Sciatic nerve (tissue), 2 donors: ENCODE results near the gene AGO3. TPM values are rescaled to one million over a fixed set of nuclear protein-coding genes. Genes with fewer than 3 reads are reported as not detected.

Source experiments
- ATAC-seq: fragments of 200-7000 bp; cut with Tn5 transposase; one replicate; pipeline ENCODE4 v1.9.1; 2020; ENCODE audit warnings: mild to moderate bottlenecking, moderate library complexity
- DNase-seq: peaks from one replicate; pipeline ENCODE4 v3.0.0-alpha.2; 2020; ENCODE audit warnings: low spot score
- intact Hi-C: fragments of 100-400 bp; cut with DNase I; formaldehyde crosslinking; loops from one replicate; pipeline ENCODE4 v1.14.2; 2022
- total RNA-seq: library from RNA; stranded (reverse); fragmentation: NEBNext Ultra II Directional; extraction: Animal tissue kit (Norgen Biotek cat#: 25700); gene quantifications from one replicate; pipeline ENCODE4 v1.2.1, GENCODE V29; 2021
- donor health status: DM: no; HTN: no; CAD: no.
- donor health status: DM: no; HTN: no; CAD: no.

AGO3 gene
- total RNA-seq, 1 donor from 2014 or later = 55.1 TPM

- DNase-seq (no peak), ATAC-seq (no peak)
- intact Hi-C loops = no loop called here
These were observed 158.7 kb downstream of the AGO3 start for GRCh38 chr1:36089393-36090121.

GRCh38 chr1:36091141-36091540 is 160.2 kb downstream of the AGO3 start:
- DNase-seq (no peak), ATAC-seq (no peak)
- intact Hi-C loops = no loop called here

- ATAC-seq = no peak
- peak; percentile 44 for DNase-seq
- intact Hi-C loops = no loop called here
These were observed 160.8 kb downstream of the AGO3 start for GRCh38 chr1:36091698-36092097.

- DNase-seq (peak; percentile 52), ATAC-seq (no peak)
- intact Hi-C loops = no loop called here
These were observed 161.4 kb downstream of the AGO3 start for GRCh38 chr1:36092166-36092797.

- intact Hi-C loops = no loop called here
- DNase-seq = peak; percentile 44
- ATAC-seq = no peak
These were observed 161.9 kb downstream of the AGO3 start for GRCh38 chr1:36092798-36093185.

GRCh38 chr1:36093226-36093625 is 162.3 kb downstream of the AGO3 start:
- intact Hi-C loops = no loop called here
- ATAC-seq = no peak
- DNase-seq = peak; percentile 57

- no peak for ATAC-seq
- intact Hi-C loops = no loop called here
- DNase-seq = peak; percentile 50
These were observed 163.0 kb downstream of the AGO3 start for GRCh38 chr1:36093929-36094328.

GRCh38 chr1:36094621-36095061 is 163.7 kb downstream of the AGO3 start:
- peak; percentile 25 for ATAC-seq
- no peak for DNase-seq
- intact Hi-C loops = loop anchor here (5.0 kb wide), 1 partner anchor 38 kb away; no protein-coding TSS in a partner anchor

- DNase-seq (no peak), ATAC-seq (peak; percentile 9)
- intact Hi-C loops = loop anchor here (5.0 kb wide), 1 partner anchor 36 kb away; no protein-coding TSS in a partner anchor
These were observed 165.0 kb downstream of the AGO3 start for GRCh38 chr1:36095760-36096405.

- intact Hi-C loops = loop anchor here (5.0 kb wide), 1 partner anchor 36 kb away; no protein-coding TSS in a partner anchor
- DNase-seq = no peak
- ATAC-seq = no peak
These were observed 165.9 kb downstream of the AGO3 start for GRCh38 chr1:36096500-36097432.

GRCh38 chr1:36097693-36098585 is 167.0 kb downstream of the AGO3 start:
- no peak for DNase-seq
- intact Hi-C loops = loop anchor here (5.0 kb wide), 1 partner anchor 34 kb away; no protein-coding TSS in a partner anchor
- no peak for ATAC-seq

- intact Hi-C loops = loop anchor here (5.0 kb wide), 1 partner anchor 33 kb away; no protein-coding TSS in a partner anchor
- DNase-seq = no peak
- no peak for ATAC-seq
These were observed 167.9 kb downstream of the AGO3 start for GRCh38 chr1:36098650-36099365.

- ATAC-seq (peak; percentile 85), DNase-seq (peak; percentile 91)
- intact Hi-C loops = loop anchor here (5.0 kb wide), 1 partner anchor 32 kb away; no protein-coding TSS in a partner anchor
These were observed 168.9 kb downstream of the AGO3 start for GRCh38 chr1:36099681-36100341.

- peak; percentile 32 for ATAC-seq
- DNase-seq = no peak
- intact Hi-C loops = no loop called here
These were observed 169.5 kb downstream of the AGO3 start for GRCh38 chr1:36100376-36100775.

GRCh38 chr1:36101546-36101945 is 170.6 kb downstream of the AGO3 start:
- ATAC-seq = no peak
- intact Hi-C loops = no loop called here
- DNase-seq = no peak

GRCh38 chr1:36106269-36106668 is 175.4 kb downstream of the AGO3 start:
- ATAC-seq (no peak), DNase-seq (no peak)
- intact Hi-C loops = no loop called here

- intact Hi-C loops = no loop called here
- peak; percentile 83 for DNase-seq
- peak; percentile 87 for ATAC-seq
These were observed 176.5 kb downstream of the AGO3 start for GRCh38 chr1:36107394-36107793.
